NCI-H82 treated with DMSO at 0.1 percent for 48 hours (cell line): ENCODE measurements around the gene PIGO.

Source experiments
- DNase-seq: peaks from one replicate; lab custom pipeline; 2025; ENCODE audit not compliant: unreplicated experiment; lab: John Stamatoyannopoulos, UW

PIGO gene

GRCh38 chr9:35096035-35096849, at the start of gene PIGO:
PIGO (minus strand) TSS chr9:35096591; CDS start chr9:35095565, 1,026 bp downstream.
- peak; percentile 9 for DNase-seq

DNA sequence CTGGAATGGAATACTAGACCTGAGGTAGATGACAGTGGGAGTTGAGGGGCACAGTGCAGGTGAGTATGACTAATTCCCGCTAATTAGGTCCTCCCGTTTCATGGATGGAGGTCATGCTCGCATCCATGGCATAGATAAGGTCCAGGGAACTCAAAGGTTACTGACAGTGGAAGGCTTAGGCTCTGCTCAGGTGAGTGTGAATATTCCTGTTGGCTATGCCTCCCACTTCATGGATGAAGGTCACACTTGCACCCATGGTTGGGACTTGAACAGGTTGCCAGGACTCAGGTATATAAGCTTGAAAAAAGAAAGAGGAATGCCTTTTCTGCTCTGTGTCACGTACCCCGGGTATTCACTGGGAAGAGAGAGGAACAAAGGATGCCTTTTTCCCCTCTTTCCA, 45.6 kb upstream of the PIGO start:
- DNase-seq: no peak

DNA sequence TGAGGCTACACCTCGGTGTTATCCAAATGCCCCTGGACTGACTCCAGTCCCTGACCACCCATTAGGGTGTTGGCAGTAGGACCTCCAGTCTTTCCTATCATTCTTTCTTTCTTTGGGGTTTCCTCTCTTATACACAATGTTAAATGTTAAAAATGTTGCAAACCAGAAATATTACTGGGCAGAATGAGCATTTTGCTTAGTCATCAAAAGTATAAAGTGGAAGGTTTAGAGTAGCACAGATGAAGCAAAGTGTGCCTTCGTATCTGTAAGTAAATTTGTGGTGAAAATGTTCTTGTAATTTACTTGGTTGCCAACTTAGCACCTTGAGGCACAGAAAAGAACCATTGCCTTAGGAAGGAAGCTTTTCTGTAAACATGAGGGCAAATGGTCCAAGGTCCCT, 43.7 kb upstream of the PIGO start:
- DNase-seq: no peak

- DNase-seq: no peak
Measured at GRCh38 chr9:35136866-35137265, 40.5 kb upstream of the PIGO start.

- no peak for DNase-seq
Measured at GRCh38 chr9:35135988-35136387, 39.6 kb upstream of the PIGO start.

DNA sequence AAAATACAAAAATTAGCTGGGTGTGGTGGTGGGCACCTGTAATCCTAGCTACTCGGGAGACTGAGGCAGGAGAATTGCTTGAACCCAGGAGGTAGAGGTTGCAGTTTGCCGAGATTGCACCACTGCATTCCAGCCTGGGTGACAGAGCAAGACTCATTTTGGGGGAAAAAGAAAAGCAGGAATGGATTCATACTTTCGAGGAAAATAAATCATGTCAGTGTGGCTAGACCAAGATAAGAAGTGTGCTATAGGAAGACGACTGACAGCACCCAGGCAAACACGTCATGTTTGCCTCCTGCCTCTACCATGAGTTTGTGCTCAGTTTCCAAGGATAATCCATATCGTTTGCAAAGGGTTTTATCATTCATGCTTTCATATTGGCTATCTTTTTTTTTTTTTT, 38.5 kb upstream of the PIGO start:
- DNase-seq: no peak

GRCh38 chr9:35116898-35117551, 20.6 kb upstream of the PIGO start:
- DNase-seq: peak; percentile 83

GRCh38 chr9:35116539-35116897, 20.1 kb upstream of the PIGO start:
- no peak for DNase-seq

- DNase-seq: peak; percentile 93
Measured at GRCh38 chr9:35115680-35116538, 19.5 kb upstream of the PIGO start, which contains the start of gene ATOSB. ATOSB (minus strand) TSS chr9:35115862; CDS start chr9:35108274, 7,588 bp downstream.

GRCh38 chr9:35114840-35115628, 18.6 kb upstream of the PIGO start:
- DNase-seq: no peak

GRCh38 chr9:35114113-35114839, 17.9 kb upstream of the PIGO start:
- DNase-seq: peak; percentile 34

GRCh38 chr9:35112257-35113020, 16.0 kb upstream of the PIGO start:
- DNase-seq: no peak

DNA sequence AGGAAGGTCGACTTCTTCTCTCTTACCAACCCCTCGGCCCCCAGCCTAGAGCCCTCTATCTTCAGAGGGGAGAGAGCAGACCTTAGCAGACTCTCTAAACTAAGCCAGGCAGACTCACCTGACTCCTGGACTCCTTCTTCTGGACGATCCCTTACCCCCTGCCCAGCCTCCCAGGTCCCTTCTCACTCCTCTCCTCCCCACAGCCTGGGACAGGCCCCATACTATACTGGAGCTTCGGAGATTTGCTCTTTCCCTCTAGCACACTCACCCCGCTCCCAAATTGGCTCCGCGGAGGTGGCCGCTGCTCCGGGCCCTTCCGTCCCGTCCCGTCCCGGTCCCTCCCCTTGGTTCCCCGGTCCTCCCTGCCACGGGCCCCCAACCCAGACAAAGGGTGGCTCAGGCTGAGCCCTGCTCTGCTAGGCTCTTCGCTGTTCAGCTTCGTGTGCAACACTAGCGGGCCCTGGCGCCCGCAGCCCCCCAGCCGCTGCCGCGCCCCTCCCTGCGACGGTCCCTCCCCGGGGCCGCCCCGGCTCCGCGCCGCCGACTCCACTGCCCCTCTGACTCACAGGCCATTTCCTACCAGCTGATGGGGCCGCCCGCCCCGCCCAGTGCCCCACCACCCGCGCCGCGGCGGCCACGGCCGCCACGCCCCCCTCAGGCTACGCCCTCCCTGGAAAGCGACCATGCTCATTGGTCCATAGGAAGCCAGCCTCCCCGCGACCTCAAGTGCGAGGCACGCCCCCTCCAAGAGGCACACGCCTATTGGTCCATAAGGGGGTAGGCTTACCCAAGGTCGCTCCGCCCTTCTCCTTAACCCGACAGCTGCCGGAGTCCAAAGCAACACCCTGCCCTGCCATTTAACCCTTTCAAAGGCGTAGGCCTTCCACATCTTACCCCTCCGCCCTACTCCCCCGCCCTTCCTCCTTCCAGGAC, 14.9 kb upstream of the PIGO start:
- peak; percentile 83 for DNase-seq

- DNase-seq: no peak
Measured at GRCh38 chr9:35110327-35110761, 14.0 kb upstream of the PIGO start.

GRCh38 chr9:35108946-35109575, 12.7 kb upstream of the PIGO start:
- DNase-seq: no peak

- DNase-seq: no peak
Measured at GRCh38 chr9:35108461-35108860, 12.1 kb upstream of the PIGO start.
